Activated T-helper 17 cell treated with anti-CD3 and anti-CD28 coated beads, Interleukin-2, amount 50 U/mL, for 72 hours (primary cell): ENCODE measurements around the gene SLC6A15. TPM values are rescaled to one million over a fixed set of nuclear protein-coding genes. Genes with fewer than 3 reads are reported as not detected.

Experiments
- total RNA-seq, 2 donors: library from RNA; stranded (reverse); gene quantifications; one replicate each; pipeline ENCODE4 v1.2.3, GENCODE V29; 2022

Gene SLC6A15
- total RNA-seq, 2 donors from 2014 or later = 0.69 to 0.78 TPM

Other genes starting within 250 kb of the SLC6A15 start
- gene TSPAN19, start 123.5 kb upstream of the SLC6A15 start, total RNA-seq = not detected
- gene LRRIQ1, start 123.6 kb upstream of the SLC6A15 start, total RNA-seq = not detected